Measurements from ENCODE around the gene RPTOR.

Gene RPTOR

DNA sequence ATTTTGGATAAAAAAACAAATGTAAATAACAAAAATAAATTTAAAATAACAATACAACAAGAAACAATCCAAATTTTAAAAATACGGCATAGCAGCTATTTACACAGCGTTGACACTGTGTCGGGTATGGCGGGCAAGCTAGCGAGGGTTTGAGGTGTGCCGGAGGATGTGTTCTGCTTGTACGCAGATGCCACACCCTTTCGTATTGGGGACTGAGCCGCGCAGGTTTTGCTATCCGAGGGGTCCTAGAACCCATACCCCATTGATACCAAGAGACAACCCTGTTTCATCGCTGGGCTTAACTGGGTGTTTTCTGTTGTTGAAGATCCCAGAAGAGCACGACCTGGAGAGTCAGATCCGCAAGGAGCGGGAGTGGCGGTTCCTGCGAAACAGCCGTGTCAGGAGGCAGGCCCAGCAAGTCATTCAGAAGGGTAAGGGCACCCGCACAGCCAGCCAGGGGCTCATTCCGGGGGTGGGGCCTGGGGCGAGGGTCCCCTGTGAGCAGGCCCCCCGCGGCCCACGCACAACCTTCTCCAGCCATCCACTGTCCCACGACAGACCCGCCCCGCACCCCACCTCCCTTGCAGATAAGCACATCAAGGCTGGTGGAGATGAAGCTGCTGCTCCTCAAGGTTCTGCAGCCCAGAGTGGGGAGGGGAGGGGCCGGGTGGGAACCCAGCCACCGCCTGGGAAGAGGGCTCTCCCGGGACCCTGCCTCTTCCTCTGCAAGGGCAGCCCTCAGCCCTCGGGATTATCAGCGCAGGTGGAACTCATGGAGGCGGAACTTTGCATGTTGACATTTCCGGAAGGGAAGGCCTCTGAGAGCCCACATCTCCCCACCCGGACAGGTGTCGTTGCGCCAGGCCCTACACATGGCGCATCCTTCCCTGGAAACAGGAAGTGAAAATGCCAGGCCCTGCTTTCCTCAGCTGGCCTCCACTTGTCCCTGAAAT is 395.8 kb downstream of the RPTOR start:
- Histone ChIP-seq H3K27me3 (replicated peaks; ENCODE audit: control insufficient read depth, insufficient read depth, low read length, poor library complexity, severe bottlenecking) (no peaks in the 10 kb centered on the region), H3K4me1 (ENCODE audit: control insufficient read depth, insufficient read depth, low read length, poor library complexity, severe bottlenecking) (peaks cover 18% of the 10 kb centered on the region), H3K4me3 (ENCODE audit: insufficient read depth, low read depth, low read length, poor library complexity, severe bottlenecking) (no peak overlapping the region), H3K27ac (ENCODE audit: insufficient read depth, low read length, poor library complexity, severe bottlenecking) (no peak overlapping the region), H3K36me3 (ENCODE audit: control insufficient read depth, insufficient read depth, low read length) (peaks cover 14% of the 10 kb centered on the region), H3K9me3 (ENCODE audit: control insufficient read depth, low read length) (no peaks in the 10 kb centered on the region)
- DNase-seq, result no peak

DNA sequence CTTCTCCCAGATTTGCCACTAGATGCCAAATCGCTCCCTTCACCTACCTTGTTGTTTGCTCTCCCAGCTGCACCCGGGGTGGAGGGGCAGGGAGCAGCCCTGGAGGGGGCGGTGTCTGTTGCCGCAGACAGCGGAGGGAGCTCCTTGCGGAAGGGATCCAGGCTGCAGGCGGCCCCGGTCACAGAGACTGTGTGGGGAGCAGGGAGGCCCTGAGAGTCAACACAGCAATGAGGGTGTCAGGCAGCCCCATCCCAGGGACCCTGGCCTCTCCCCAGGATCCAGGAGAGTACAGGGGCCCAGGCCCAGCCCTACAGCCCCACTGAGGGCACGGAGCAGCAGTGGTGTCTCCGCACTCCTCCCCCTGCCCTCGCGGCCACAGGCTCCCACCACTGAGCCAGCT is 396.5 kb downstream of the RPTOR start:
- Histone ChIP-seq H3K36me3 (ENCODE audit: control insufficient read depth, insufficient read depth, low read length) (peaks cover 21% of the 10 kb centered on the region), H3K27ac (ENCODE audit: insufficient read depth, low read length, poor library complexity, severe bottlenecking) (no peak overlapping the region), H3K27me3 (replicated peaks; ENCODE audit: control insufficient read depth, insufficient read depth, low read length, poor library complexity, severe bottlenecking) (no peaks in the 10 kb centered on the region), H3K4me1 (ENCODE audit: control insufficient read depth, insufficient read depth, low read length, poor library complexity, severe bottlenecking) (peaks cover 18% of the 10 kb centered on the region), H3K9me3 (ENCODE audit: control insufficient read depth, low read length) (no peaks in the 10 kb centered on the region), H3K4me3 (ENCODE audit: insufficient read depth, low read depth, low read length, poor library complexity, severe bottlenecking) (no peak overlapping the region)
- no peak for DNase-seq

DNA sequence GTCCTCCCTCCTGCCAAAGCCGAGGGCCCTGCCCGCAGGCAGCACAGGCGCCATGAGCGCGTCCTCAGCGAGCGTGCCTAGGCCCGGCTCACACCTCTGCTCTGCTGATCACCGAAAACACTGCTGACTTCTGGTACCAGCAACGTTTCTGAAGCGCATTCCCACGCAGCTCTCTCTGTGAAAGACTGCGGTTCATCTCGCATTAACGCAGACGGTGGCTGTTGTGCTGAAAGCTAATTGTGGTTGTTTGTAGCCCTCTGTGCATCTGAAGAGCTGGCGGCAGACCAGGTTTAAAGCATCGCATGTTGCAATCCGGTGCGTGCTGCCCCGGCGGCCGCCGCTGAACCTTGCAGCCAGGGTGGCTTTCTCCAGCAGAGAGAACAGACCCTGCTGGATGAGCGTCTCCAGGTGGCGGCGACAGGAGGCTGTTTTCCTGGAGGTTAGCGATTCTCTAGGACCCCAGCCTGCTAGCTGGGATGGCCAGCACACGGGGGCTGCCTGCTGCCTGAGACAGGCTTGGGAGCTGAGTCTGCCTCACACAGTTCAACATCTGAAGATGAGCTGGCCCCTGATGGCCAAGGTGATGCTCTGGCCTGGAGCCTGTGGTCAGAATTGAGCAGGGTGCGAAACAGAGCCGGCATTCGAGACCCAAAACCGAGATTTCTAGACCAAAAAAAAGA is 397.2 kb downstream of the RPTOR start:
- Histone ChIP-seq H3K4me3 (ENCODE audit: insufficient read depth, low read depth, low read length, poor library complexity, severe bottlenecking) (no peak overlapping the region), H3K36me3 (ENCODE audit: control insufficient read depth, insufficient read depth, low read length) (peaks cover 28% of the 10 kb centered on the region), H3K9me3 (ENCODE audit: control insufficient read depth, low read length) (no peaks in the 10 kb centered on the region), H3K27me3 (replicated peaks; ENCODE audit: control insufficient read depth, insufficient read depth, low read length, poor library complexity, severe bottlenecking) (no peaks in the 10 kb centered on the region), H3K27ac (ENCODE audit: insufficient read depth, low read length, poor library complexity, severe bottlenecking) (no peak overlapping the region), H3K4me1 (ENCODE audit: control insufficient read depth, insufficient read depth, low read length, poor library complexity, severe bottlenecking) (peaks cover 18% of the 10 kb centered on the region)
- DNase-seq, result no peak

DNA sequence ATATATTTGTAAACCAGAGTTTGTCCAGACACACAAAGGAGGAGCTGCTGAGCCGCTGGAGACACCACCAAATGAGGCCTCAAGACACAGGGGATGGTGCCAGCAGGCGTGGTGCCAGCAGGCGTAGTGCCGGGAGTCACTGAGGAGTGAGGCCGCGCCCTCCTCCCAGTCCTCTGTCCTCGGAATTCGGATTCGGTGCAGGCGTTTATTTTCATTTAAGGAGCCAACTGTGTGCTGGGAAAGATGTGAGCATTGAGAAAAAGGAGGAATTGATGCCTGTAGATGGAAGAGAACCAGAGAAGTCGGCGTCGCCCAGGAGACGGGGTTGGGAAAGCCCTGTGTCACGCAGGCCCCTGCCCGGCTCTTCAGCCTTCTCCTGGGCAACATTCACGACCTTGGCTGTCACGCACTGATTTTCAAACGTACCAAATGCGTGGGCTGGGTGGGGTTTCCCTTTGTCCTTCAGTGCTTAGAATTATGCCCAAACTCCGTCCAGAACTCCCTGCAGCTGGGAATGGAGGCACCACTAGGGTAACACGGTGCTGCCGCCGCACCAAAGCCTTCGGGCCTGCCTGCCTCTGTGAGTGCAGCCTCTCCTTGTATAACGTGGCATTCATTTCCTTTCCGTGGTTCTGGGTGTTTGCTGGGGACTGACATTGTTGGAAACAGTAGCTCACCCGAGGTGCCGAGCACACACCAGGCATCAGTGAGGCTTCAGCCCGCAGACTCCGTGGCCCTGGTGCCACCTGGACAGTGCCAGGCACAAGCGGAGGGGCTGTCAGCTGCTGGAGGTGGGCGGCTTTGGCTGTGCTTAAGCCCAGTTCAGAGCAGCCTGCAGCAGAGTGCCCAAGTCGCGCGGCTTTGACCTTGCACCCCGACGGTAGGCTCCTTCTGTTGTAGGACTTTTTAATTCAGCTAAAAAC is 398.0 kb downstream of the RPTOR start:
- no peaks in the 10 kb centered on the region for H3K27me3 ChIP-seq (replicated peaks; ENCODE audit: control insufficient read depth, insufficient read depth, low read length, poor library complexity, severe bottlenecking)
- no peak overlapping the region for H3K27ac ChIP-seq (ENCODE audit: insufficient read depth, low read length, poor library complexity, severe bottlenecking)
- no peak overlapping the region for H3K4me3 ChIP-seq (ENCODE audit: insufficient read depth, low read depth, low read length, poor library complexity, severe bottlenecking)
- no peaks in the 10 kb centered on the region for H3K9me3 ChIP-seq (ENCODE audit: control insufficient read depth, low read length)
- peaks cover 36% of the 10 kb centered on the region for H3K36me3 ChIP-seq (ENCODE audit: control insufficient read depth, insufficient read depth, low read length)
- peaks cover 18% of the 10 kb centered on the region for H3K4me1 ChIP-seq (ENCODE audit: control insufficient read depth, insufficient read depth, low read length, poor library complexity, severe bottlenecking)
- DNase-seq, result no peak

DNA sequence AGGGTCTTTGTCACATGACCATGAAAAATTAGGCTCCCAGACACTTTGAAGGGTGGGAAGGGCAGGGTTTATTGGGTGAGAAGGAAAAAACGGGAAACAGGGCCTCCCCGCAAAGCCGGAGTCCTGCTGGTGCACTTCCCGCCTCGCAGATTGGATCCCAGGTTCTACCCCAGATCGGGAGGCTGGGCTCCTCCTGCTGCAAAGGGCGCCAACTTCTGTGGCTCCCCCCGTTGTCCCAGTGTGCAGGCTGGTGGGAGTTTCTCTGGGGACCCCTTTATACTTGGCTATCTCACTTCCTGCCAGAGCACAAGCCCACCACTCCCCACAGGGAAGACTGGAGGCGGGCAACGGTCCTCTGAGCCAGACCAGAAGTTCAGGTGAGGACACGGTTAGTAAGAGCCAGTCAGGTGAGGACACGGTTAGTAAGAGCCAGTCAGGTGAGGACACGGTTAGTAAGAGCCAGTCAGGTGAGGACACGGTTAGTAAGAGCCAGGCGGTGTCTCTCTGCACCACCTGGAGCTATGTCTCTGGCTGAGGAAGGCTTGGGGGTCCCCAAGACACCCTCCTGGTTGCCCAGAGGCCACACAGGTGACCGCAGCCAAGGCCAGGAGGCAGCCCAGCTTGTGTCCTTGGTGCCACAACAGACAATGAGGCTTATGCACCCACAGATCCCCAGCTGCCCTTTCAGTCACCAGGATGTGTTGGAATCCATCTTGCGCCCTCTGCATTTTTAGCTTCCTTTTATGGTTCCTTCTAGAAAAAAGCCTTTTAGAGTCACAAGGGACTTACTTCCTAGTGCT is 398.9 kb downstream of the RPTOR start:
- DNase-seq, result no peak
- H3K4me1 ChIP-seq (ENCODE audit: control insufficient read depth, insufficient read depth, low read length, poor library complexity, severe bottlenecking), result peaks cover 13% of the 10 kb centered on the region
- peaks cover 44% of the 10 kb centered on the region for H3K36me3 ChIP-seq (ENCODE audit: control insufficient read depth, insufficient read depth, low read length)
- H3K27ac ChIP-seq (ENCODE audit: insufficient read depth, low read length, poor library complexity, severe bottlenecking), result no peak overlapping the region
- no peaks in the 10 kb centered on the region for H3K9me3 ChIP-seq (ENCODE audit: control insufficient read depth, low read length)
- H3K27me3 ChIP-seq (replicated peaks; ENCODE audit: control insufficient read depth, insufficient read depth, low read length, poor library complexity, severe bottlenecking), result no peaks in the 10 kb centered on the region
- H3K4me3 ChIP-seq (ENCODE audit: insufficient read depth, low read depth, low read length, poor library complexity, severe bottlenecking), result no peak overlapping the region

DNA sequence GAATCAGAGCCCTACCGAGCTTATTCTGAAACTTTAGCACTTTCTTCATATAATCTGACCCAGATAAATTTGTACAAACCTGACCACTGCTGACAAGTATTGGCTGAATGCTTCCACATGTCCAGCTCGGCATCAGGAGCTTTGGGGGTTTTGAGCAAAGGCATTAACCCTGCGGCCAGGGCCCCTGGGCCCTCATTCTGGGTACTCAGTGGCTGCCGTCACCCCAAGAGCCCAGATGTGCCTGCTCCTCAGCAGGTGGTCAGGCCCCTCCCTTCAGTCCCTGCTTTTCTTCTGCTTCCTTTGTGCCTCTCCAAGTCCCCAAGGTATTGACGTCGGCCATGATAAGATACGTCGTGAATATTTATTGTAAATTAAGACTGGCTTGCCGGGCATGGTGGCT is 399.7 kb downstream of the RPTOR start:
- Histone ChIP-seq H3K4me3 (ENCODE audit: insufficient read depth, low read depth, low read length, poor library complexity, severe bottlenecking) (no peak overlapping the region), H3K27me3 (replicated peaks; ENCODE audit: control insufficient read depth, insufficient read depth, low read length, poor library complexity, severe bottlenecking) (no peaks in the 10 kb centered on the region), H3K27ac (ENCODE audit: insufficient read depth, low read length, poor library complexity, severe bottlenecking) (no peak overlapping the region), H3K9me3 (ENCODE audit: control insufficient read depth, low read length) (no peaks in the 10 kb centered on the region), H3K4me1 (ENCODE audit: control insufficient read depth, insufficient read depth, low read length, poor library complexity, severe bottlenecking) (peaks cover 5% of the 10 kb centered on the region), H3K36me3 (ENCODE audit: control insufficient read depth, insufficient read depth, low read length) (peaks cover 52% of the 10 kb centered on the region)
- no peak for DNase-seq

DNA sequence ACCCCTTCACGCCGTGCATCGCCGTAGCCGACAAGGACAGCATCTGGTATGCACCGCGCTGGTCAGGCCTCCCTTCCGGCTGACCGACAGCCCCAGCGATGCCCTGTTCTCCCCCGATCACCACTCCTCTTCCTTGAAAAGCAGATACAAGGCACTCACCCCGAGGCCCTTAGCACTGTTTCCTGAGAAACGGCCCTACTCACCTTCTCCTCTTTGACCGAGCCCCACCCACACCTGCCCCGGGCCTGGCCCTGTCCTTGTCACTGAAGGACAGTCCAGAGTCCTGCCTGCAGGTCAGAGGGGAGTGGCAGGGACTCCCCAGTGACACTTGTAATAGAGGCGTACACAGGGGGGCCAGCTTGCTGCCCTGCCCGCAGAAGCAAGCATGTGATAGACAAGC is 401.1 kb downstream of the RPTOR start:
- no peak overlapping the region for H3K4me3 ChIP-seq (ENCODE audit: insufficient read depth, low read depth, low read length, poor library complexity, severe bottlenecking)
- H3K9me3 ChIP-seq (ENCODE audit: control insufficient read depth, low read length), result no peaks in the 10 kb centered on the region
- DNase-seq, result no peak
- H3K27me3 ChIP-seq (replicated peaks; ENCODE audit: control insufficient read depth, insufficient read depth, low read length, poor library complexity, severe bottlenecking), result no peaks in the 10 kb centered on the region
- peaks cover 53% of the 10 kb centered on the region for H3K36me3 ChIP-seq (ENCODE audit: control insufficient read depth, insufficient read depth, low read length)
- H3K27ac ChIP-seq (ENCODE audit: insufficient read depth, low read length, poor library complexity, severe bottlenecking), result no peak overlapping the region
- no peaks in the 10 kb centered on the region for H3K4me1 ChIP-seq (ENCODE audit: control insufficient read depth, insufficient read depth, low read length, poor library complexity, severe bottlenecking)

DNA sequence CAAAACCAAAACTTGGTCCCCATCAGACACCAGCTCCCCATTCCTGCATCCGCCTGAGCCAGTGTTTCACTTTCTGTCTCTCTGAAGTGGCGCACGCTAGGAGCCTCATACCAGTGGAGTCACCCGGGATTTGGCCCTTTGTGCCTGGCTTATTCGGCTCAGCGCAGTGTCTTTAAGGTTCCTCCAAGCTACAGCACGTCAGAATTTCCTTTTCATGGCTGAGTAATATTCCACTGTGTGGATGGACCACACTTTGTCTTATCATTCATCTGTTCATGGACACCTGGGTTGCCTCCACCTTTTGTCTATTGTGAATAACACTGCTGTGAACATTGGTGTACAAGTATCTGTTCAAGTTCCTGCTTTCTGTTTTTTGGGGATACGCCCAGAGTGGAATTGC is 401.8 kb downstream of the RPTOR start:
- no peaks in the 10 kb centered on the region for H3K9me3 ChIP-seq (ENCODE audit: control insufficient read depth, low read length)
- H3K27ac ChIP-seq (ENCODE audit: insufficient read depth, low read length, poor library complexity, severe bottlenecking), result no peak overlapping the region
- no peak overlapping the region for H3K4me3 ChIP-seq (ENCODE audit: insufficient read depth, low read depth, low read length, poor library complexity, severe bottlenecking)
- peaks cover 54% of the 10 kb centered on the region for H3K36me3 ChIP-seq (ENCODE audit: control insufficient read depth, insufficient read depth, low read length)
- no peak for DNase-seq
- H3K27me3 ChIP-seq (replicated peaks; ENCODE audit: control insufficient read depth, insufficient read depth, low read length, poor library complexity, severe bottlenecking), result no peaks in the 10 kb centered on the region
- no peaks in the 10 kb centered on the region for H3K4me1 ChIP-seq (ENCODE audit: control insufficient read depth, insufficient read depth, low read length, poor library complexity, severe bottlenecking)

DNA sequence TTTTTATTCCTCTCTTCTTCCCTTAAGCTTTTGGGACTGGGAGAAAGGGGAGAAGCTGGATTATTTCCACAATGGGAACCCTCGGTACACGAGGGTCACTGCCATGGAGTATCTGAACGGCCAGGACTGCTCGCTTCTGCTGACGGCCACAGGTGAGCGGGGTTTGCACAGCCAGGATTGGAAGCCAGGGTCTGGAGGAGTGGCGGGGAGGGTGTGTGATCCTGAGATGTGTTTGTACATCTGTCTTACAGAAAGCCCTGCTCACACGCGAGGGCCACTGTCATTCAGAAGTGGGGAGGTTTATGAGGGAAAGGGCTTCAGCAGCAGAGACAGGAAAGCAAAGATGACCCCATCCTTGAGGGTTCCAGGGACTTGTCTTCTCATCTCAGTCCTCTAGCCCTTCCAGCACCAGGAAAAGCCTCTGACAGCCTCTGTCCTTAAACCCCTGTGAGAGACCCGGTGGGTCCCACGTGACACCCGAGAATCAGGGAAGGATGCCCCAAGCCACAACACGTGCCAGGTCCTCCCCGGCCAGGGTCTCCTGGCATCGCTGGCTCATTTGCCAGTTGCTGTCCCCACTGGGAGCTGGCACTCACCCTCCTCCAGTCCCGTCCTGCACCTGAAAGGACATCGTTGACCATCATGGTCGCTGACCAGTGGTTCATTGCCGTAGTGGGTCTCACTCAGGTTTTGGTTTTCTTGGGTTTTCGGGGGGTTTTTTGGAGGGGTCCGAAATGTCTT is 402.7 kb downstream of the RPTOR start:
- H3K27me3 ChIP-seq (replicated peaks; ENCODE audit: control insufficient read depth, insufficient read depth, low read length, poor library complexity, severe bottlenecking), result no peaks in the 10 kb centered on the region
- no peak overlapping the region for H3K27ac ChIP-seq (ENCODE audit: insufficient read depth, low read length, poor library complexity, severe bottlenecking)
- H3K4me1 ChIP-seq (ENCODE audit: control insufficient read depth, insufficient read depth, low read length, poor library complexity, severe bottlenecking), result no peaks in the 10 kb centered on the region
- no peaks in the 10 kb centered on the region for H3K9me3 ChIP-seq (ENCODE audit: control insufficient read depth, low read length)
- no peak overlapping the region for H3K4me3 ChIP-seq (ENCODE audit: insufficient read depth, low read depth, low read length, poor library complexity, severe bottlenecking)
- DNase-seq, result no peak
- H3K36me3 ChIP-seq (ENCODE audit: control insufficient read depth, insufficient read depth, low read length), result peaks cover 54% of the 10 kb centered on the region

Data from effector memory CD4-positive, alpha-beta T cell (primary cell).